T-helper 1 cell treated with Interleukin-12 subunit alpha and Interleukin-12 subunit beta and Interleukin-4 antibody, amounts not matched to agents 30 μg/mL and 1 μg/mL, for 36 hours (primary cell): ENCODE results near the gene EXOC4.

ENCODE experiments used
- H3K27ac Mint-ChIP-seq: one replicate; pipeline ENCODE4 v1.8.0; 2021; ENCODE audit warnings: mild to moderate bottlenecking, mixed read lengths
- H3K27me3 Mint-ChIP-seq: one replicate; pipeline ENCODE4 v1.8.0; 2021; ENCODE audit warnings: low read depth, mixed read lengths
- H3K36me3 Mint-ChIP-seq: one replicate; pipeline ENCODE4 v1.8.0; 2021; ENCODE audit warnings: low read depth, mixed read lengths
- H3K4me1 Mint-ChIP-seq: one replicate; pipeline ENCODE4 v1.8.0; 2021; ENCODE audit warnings: low read depth, mixed read lengths
- H3K4me3 Mint-ChIP-seq: one replicate; pipeline ENCODE4 v1.8.0; 2021; ENCODE audit warnings: mild to moderate bottlenecking, moderate library complexity, mixed read lengths
- H3K9me3 Mint-ChIP-seq: one replicate; pipeline ENCODE4 v1.8.0; 2021; ENCODE audit warnings: mixed read lengths

EXOC4 gene

DNA sequence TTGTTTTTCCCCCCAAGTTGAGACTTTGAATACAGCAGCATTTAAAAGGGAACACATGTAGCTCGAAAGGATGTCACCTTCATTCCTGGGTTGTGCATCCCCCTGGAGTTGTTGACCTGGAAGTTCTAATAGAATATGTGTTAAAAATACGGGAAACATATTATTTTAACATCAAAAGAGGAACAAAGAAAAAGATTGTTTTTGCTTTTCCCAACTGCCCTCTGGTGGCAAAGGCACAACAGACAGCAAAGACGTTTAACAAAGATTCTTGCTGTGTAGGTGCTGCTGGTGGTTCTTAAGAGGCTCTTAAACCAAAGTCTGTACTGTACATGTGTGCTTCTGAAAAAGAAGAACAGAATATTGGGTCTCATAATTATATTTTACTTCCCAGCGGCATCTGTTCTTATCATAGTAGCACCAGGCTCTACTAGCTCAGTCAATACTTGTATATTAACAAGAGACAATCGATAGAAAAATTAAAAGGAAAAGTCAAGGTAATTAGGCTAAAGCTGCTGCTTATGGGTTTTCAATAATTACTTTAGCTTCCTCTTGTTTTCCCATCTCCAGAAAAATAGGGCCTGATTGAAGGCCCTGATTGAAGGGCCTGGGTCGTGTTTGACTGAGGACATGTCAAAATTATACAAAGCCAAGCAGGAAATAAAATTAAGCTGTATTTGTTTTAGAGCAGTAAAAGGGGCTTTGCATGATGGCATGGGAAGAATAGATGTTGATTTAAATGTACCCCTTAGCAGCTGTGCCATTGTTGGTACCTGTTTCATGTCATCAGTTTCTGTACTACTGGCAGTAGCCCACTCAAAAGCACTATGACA lies 490.0 kb downstream of the EXOC4 start:
- H3K27ac Mint-ChIP-seq, result no peak overlapping the region
- H3K9me3 Mint-ChIP-seq, result no peaks in the 10 kb centered on the region
- no peaks in the 10 kb centered on the region for H3K36me3 Mint-ChIP-seq
- no peaks in the 10 kb centered on the region for H3K27me3 Mint-ChIP-seq
- H3K4me1 Mint-ChIP-seq, result no peaks in the 10 kb centered on the region
- no peak overlapping the region for H3K4me3 Mint-ChIP-seq

DNA sequence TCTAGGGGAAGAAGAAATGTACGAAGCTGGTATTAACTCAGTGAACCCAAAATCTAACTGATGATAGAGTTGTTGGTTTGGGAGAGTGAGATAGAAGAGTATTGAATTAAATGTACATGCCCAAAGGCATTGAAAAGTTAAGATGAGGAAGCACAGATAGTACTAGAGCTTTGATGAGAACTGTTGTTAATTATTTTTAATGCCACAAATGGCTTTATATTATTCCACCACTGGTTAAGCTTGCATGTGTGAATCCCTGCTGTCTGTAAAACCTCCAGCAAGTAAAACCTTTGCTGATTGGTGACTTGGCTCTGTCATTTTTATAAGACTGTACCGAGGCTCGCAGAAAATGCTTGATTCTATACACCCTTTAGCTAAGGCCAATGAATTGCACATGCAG lies 491.6 kb downstream of the EXOC4 start:
- no peaks in the 10 kb centered on the region for H3K36me3 Mint-ChIP-seq
- no peaks in the 10 kb centered on the region for H3K9me3 Mint-ChIP-seq
- no peak overlapping the region for H3K4me3 Mint-ChIP-seq
- no peak overlapping the region for H3K27ac Mint-ChIP-seq
- no peaks in the 10 kb centered on the region for H3K27me3 Mint-ChIP-seq
- no peaks in the 10 kb centered on the region for H3K4me1 Mint-ChIP-seq

DNA sequence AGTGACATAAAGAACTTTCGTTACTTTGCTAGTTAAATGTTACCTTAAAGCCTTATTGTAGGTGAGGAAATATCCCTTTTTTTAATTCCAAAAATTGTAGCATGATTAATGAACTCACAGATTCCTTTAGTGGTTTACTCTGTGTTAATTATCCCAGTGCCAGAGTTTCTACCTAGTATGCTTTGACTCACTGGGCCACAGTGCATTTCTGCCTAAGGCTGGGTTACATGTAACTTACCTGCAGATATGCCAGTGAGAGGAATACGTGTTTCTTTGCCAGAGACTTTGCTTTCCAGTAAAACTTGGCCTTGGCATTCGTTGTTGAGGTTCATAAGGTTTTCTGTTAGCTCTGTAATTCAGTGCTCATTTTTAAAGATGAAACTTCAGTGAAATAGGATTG lies 493.4 kb downstream of the EXOC4 start:
- Mint-ChIP-seq H3K4me1 (no peaks in the 10 kb centered on the region), H3K27ac (no peak overlapping the region), H3K4me3 (no peak overlapping the region), H3K9me3 (no peaks in the 10 kb centered on the region), H3K27me3 (no peaks in the 10 kb centered on the region), H3K36me3 (no peaks in the 10 kb centered on the region)

DNA sequence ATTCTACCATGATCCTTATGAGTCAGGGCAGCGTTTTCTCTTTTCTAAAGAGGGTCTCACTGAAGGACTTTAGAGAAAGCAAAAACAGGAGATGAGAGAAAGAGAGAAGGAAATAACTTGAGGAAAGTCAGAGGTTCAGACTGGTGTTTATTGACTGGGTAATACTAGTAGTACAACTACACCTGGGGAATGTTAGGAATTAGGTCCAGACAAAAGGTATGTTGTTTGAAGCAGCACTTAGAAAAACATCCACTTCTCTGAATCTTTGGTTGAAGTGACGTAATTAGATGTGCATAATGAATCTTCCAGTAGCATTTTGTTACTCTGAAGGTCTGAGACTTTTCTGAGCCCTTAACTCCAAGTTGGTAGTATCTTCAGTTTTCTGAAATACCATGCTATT lies 494.0 kb downstream of the EXOC4 start:
- Mint-ChIP-seq H3K36me3 (no peaks in the 10 kb centered on the region), H3K27ac (no peak overlapping the region), H3K4me1 (no peaks in the 10 kb centered on the region), H3K4me3 (no peak overlapping the region), H3K27me3 (no peaks in the 10 kb centered on the region), H3K9me3 (no peaks in the 10 kb centered on the region)

DNA sequence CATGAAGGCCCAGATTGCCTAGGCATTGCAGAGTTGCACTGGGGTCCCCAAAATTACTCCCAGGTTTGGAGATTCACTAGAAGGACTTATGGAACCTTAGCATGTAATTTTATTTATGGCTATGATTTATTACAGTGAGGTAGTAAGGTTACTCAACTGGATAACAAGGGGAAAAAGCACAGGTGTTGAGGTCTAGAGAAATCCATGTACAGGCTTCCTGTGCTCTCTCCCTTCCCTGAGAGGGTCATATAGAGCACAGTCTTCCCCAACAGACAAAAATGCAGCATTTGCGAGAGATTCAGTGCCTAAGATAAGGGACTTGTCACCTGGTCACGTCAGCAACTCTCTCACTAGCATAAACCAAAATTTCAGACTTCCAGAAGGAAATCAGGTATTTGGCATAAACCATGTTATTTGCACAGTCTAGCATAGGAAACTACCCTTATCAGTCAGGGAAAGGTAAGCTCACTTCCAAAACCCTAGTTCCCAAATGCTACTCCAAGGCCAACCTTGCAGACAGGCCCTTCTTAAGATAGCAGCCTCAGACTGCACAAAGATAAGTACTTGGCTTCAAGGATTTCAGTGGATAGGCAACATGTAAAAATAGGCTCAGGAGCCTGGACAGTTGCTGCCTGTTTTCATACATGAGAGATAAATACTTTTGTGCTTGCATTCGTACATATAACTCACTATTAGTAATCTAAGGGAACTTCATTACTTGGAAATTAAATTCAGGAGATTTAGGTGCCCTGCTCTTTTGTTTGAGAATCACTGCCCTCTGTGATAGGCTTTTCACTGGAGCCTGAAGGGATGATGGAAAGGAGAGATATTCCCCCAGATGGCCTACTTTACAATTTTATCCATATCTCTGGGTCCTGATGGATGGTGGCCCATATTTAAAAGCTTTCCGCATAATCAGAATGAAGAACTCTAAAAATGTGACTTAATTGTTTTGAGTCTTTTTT lies 495.8 kb downstream of the EXOC4 start:
- Mint-ChIP-seq H3K4me3 (no peak overlapping the region), H3K27ac (no peak overlapping the region), H3K9me3 (no peaks in the 10 kb centered on the region), H3K27me3 (no peaks in the 10 kb centered on the region), H3K36me3 (no peaks in the 10 kb centered on the region), H3K4me1 (no peaks in the 10 kb centered on the region)

DNA sequence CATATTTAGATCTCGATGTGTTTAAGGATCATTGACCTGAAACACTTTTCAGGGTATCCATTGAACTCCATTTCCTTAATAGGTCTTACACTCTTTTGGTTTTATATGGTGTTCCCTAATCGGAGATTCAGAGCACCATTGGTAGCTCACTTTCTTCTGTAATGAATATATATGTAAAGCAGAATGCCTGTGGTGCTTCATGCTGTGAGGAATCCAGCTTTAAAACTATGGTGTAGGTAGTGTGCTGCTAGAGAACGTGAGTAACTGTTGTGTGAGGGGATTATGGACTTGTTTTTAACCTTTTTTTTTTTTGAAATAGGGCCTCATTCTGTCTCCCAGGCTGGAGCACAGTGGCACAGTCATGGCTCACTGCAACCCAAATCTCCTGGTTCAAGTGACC lies 497.4 kb downstream of the EXOC4 start:
- H3K27ac Mint-ChIP-seq, result no peak overlapping the region
- H3K9me3 Mint-ChIP-seq, result no peaks in the 10 kb centered on the region
- H3K27me3 Mint-ChIP-seq, result no peaks in the 10 kb centered on the region
- H3K36me3 Mint-ChIP-seq, result no peaks in the 10 kb centered on the region
- H3K4me1 Mint-ChIP-seq, result no peaks in the 10 kb centered on the region
- H3K4me3 Mint-ChIP-seq, result no peak overlapping the region

DNA sequence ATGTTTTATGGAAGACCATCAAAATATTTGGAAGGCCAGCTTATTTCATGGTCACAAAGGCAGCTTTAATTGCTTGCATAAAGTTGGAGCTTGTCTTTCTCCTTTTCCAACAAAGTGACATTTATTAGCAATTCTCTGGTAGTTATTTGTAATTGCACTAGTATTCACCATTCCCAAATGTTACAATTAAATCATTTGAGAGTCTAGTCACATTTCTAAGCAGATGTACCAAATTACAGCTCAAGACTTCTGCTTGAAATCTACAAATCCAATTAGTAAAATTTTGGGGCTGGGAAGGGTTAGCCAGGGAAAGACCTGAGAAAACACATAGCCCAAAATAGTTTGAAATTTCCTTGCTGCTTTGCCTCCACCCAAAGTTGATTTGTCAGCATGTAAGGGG lies 498.2 kb downstream of the EXOC4 start:
- Mint-ChIP-seq H3K36me3 (no peaks in the 10 kb centered on the region), H3K27ac (no peak overlapping the region), H3K9me3 (no peaks in the 10 kb centered on the region), H3K4me1 (no peaks in the 10 kb centered on the region), H3K4me3 (no peak overlapping the region), H3K27me3 (no peaks in the 10 kb centered on the region)

DNA sequence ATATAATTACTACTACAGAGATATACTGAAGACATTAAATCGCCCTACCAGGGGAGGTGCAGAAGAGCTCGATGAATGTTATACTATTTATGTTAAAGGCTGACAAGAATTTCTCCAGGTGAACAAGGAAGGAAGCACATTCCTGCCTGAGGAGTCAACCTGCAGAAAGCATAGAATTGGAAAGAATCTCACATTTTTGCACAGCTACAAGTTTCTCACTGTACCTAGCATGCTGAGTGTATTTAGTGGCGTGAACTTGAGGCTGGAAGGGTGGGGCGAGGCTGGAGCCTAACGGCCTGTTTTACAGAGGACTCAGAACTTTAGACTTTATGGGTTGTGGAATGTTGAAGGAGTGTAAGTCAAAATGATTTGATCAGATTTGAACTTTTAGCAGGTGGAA lies 500.6 kb downstream of the EXOC4 start:
- H3K9me3 Mint-ChIP-seq, result no peaks in the 10 kb centered on the region
- H3K27ac Mint-ChIP-seq, result no peak overlapping the region
- no peak overlapping the region for H3K4me3 Mint-ChIP-seq
- H3K4me1 Mint-ChIP-seq, result no peaks in the 10 kb centered on the region
- no peaks in the 10 kb centered on the region for H3K27me3 Mint-ChIP-seq
- no peaks in the 10 kb centered on the region for H3K36me3 Mint-ChIP-seq

DNA sequence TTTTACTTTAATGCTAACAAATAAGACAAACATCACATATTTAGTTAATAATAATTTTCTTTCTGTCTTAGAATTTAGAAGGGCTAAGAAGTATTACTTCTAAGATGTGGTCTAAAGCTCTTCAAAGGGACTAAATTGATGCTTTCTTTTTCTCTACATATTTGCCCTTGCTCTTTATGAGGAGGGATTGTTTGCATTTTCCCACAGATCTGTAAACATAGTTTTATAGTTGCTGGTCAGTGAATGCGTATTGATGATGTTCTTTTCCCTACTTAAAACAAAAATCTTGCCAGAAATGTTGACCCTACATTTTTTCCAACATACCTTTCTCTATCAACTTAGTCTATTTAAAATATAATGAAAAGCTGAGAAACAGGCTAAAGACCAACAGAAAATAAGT lies 501.8 kb downstream of the EXOC4 start:
- Mint-ChIP-seq H3K36me3 (no peaks in the 10 kb centered on the region), H3K4me3 (no peak overlapping the region), H3K9me3 (no peaks in the 10 kb centered on the region), H3K27ac (no peak overlapping the region), H3K27me3 (no peaks in the 10 kb centered on the region), H3K4me1 (no peaks in the 10 kb centered on the region)

DNA sequence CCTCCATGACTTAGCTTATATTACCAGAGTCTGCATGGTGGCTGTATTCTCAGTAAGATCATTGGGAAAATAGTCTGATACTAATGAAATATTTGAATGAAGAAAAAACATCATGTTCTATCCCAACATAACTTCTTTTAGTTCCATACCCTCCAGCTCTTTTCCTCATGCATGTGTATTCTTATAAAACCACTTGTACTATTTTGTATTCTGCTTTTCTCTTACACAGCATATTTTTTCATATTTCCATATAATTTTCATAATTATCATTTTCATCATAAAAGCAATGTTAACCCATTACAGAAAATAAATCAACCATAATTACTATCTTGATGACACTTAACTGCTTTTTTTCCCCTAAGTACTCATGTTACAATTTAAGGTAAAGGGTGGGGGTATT lies 503.0 kb downstream of the EXOC4 start:
- Mint-ChIP-seq H3K4me1 (no peaks in the 10 kb centered on the region), H3K27me3 (no peaks in the 10 kb centered on the region), H3K27ac (no peak overlapping the region), H3K36me3 (no peaks in the 10 kb centered on the region), H3K4me3 (no peak overlapping the region), H3K9me3 (no peaks in the 10 kb centered on the region)

DNA sequence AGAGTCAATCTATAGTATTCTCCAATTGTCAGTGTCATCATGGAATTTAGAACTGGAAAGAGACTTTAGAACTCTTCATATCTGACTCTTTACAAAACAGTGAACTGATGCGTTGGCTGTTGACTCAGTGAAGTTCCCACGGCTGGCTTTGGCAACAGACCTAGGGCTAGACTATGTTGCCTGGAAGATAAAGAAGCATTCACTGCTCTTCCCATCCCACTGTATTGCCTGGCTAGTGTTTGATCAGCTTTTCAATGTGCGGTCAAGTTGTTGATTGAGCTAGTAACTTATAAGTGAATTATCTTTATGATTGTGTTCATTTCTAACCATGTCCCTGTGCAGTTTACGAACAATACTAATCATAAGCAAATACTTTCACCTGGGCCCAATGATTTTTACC lies 508.6 kb downstream of the EXOC4 start:
- Mint-ChIP-seq H3K9me3 (no peaks in the 10 kb centered on the region), H3K4me3 (no peak overlapping the region), H3K27ac (no peak overlapping the region), H3K27me3 (no peaks in the 10 kb centered on the region), H3K4me1 (no peaks in the 10 kb centered on the region), H3K36me3 (no peaks in the 10 kb centered on the region)

DNA sequence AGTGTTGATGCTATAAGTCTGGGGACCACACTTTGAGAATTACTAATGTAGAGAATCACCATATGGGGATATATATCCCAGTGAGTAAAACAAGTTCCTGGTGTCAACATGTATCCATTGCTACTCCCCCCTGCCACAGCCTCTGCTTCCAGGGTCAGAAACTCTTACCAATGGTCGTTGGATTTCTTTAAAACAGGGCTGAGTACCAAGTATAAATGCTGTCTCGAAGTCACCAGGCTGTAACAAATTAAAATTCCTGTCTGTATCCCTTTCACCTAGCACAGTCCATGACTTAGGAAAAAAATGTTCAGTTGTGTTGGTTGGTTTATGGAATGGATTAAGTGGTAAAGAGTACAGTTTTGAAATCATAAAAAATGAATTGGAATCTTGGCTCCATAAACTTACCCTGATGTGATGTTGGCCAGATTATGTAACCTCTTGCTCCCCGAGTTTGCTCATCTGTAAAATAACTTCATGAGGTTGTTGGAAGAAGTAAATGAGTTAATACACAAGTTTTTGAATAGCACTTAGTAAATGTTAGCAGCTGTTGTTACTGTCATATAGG lies 510.3 kb downstream of the EXOC4 start:
- H3K36me3 Mint-ChIP-seq, result no peaks in the 10 kb centered on the region
- H3K4me1 Mint-ChIP-seq, result no peaks in the 10 kb centered on the region
- H3K27ac Mint-ChIP-seq, result no peak overlapping the region
- H3K27me3 Mint-ChIP-seq, result no peaks in the 10 kb centered on the region
- H3K9me3 Mint-ChIP-seq, result no peaks in the 10 kb centered on the region
- H3K4me3 Mint-ChIP-seq, result no peak overlapping the region

DNA sequence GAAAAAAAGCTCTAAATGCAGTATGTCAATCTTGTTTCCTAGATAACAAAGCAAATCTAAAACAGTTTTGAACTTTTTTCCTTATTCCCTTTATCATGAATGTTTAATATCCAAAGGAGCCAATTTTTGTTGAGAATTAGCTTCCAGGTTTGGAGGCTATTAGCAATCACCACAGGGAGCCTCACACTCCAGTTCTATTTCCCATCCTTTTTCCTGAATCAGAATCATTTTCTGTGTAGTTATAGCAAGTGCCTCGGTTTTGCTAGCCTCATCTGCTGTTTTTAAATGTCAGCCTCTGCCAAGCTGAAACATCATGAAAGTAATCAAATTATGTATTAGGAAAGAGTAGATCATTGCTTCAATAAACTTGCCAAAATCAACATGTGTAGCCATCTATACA lies 516.8 kb downstream of the EXOC4 start:
- no peaks in the 10 kb centered on the region for H3K4me1 Mint-ChIP-seq
- no peak overlapping the region for H3K27ac Mint-ChIP-seq
- no peaks in the 10 kb centered on the region for H3K27me3 Mint-ChIP-seq
- no peaks in the 10 kb centered on the region for H3K9me3 Mint-ChIP-seq
- H3K36me3 Mint-ChIP-seq, result no peaks in the 10 kb centered on the region
- no peak overlapping the region for H3K4me3 Mint-ChIP-seq

DNA sequence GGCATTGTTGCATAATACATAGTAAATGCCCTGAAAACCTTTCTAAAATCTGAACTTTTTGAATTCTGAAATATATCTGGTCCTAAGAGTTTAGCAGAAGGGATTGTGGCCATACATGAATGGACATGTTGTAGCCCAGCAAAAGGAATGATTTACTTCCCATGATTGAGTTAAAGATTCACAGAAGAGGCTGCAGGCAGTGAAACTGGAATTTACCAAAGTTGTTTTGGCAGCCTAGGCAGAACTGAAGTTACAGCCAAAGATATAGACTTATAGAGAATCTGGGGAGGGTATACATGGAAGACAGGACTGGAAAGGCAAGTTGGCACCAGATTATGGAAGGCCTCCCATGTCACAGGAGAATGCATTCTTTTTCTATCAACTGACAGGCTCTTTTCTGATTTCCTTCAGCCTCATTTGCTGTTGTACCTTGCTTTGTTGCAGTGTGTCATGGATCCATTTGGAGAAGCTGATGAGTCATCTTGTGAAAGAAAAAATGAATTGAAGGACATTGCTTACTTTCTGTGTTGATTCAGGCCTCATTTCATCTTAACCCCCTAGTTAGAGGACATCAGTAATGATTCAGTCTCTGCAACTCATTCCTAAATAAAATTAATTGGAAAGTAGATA lies 518.1 kb downstream of the EXOC4 start:
- Mint-ChIP-seq H3K9me3 (no peaks in the 10 kb centered on the region), H3K4me3 (no peak overlapping the region), H3K36me3 (no peaks in the 10 kb centered on the region), H3K27me3 (no peaks in the 10 kb centered on the region), H3K4me1 (no peaks in the 10 kb centered on the region), H3K27ac (no peak overlapping the region)
